Activated CD8-positive, alpha-beta T cell treated with anti-CD3 and anti-CD28 coated beads for 36 hours (primary cell): ENCODE results near the gene MYH7B. TPM values are rescaled to one million over a fixed set of nuclear protein-coding genes. Genes with fewer than 3 reads are reported as not detected.

Source experiments
- ATAC-seq: fragments of 200-7000 bp; cut with Tn5 transposase; one replicate; pipeline ENCODE4 v1.10.0; 2021; ENCODE audit warnings: mild to moderate bottlenecking, moderate library complexity
- CTCF ChIA-PET: fragments of 350-600 bp; sonication (Branson Sonifier 250); formaldehyde crosslinking; loops from one replicate; lab custom pipeline; 2021; ENCODE audit warnings: antibody characterized with exemption; lab: Charles Lee
- POLR2A ChIA-PET: fragments of 350-600 bp; sonication (Branson Sonifier 250); formaldehyde crosslinking; loops from one replicate; lab custom pipeline; 2021; ENCODE audit warnings: antibody characterized with exemption; lab: Charles Lee
- DNase-seq: peaks from one replicate; pipeline ENCODE4 v3.0.0-alpha.2; 2020
- H3K27ac Mint-ChIP-seq: one replicate; pipeline ENCODE4 v1.8.0; 2021; ENCODE audit warnings: mild to moderate bottlenecking, mixed read lengths
- H3K27me3 Mint-ChIP-seq: one replicate; pipeline ENCODE4 v1.8.0; 2021; ENCODE audit warnings: mixed read lengths
- H3K36me3 Mint-ChIP-seq: one replicate; pipeline ENCODE4 v1.8.0; 2021; ENCODE audit warnings: low read depth, mixed read lengths
- H3K4me1 Mint-ChIP-seq: one replicate; pipeline ENCODE4 v1.8.0; 2021; ENCODE audit warnings: low read depth, mixed read lengths
- H3K4me3 Mint-ChIP-seq: one replicate; pipeline ENCODE4 v1.8.0; 2021; ENCODE audit warnings: mild to moderate bottlenecking, moderate library complexity, mixed read lengths
- H3K9me3 Mint-ChIP-seq: one replicate; pipeline ENCODE4 v1.8.0; 2021; ENCODE audit warnings: mixed read lengths
- CTCF ChIP-seq: fragments of 200-600 bp; IDR thresholded peaks from one replicate; pipeline ENCODE4 v1.8.0; 2022; ENCODE audit warnings: antibody characterized with exemption, mild to moderate bottlenecking
- intact Hi-C: fragments of 100-400 bp; cut with micrococcal nuclease; formaldehyde crosslinking; loops from one replicate; pipeline ENCODE4 v1.10.0; 2022
- microRNA-seq: library from miRNA; unstranded; fragments of <30 nt; microRNA quantifications from one replicate; pipeline ENCODE4 v1.2.0, GENCODE V29; 2022; ENCODE audit warnings: borderline microRNAs expressed, borderline replicate concordance
- total RNA-seq, 2 experiments: library from RNA; stranded (reverse); gene quantifications; one replicate each; pipeline ENCODE4 v1.2.3, GENCODE V29; 2021

The MYH7B gene
- total RNA-seq, 2 experiments from 2014 or later: 0.22 to 0.38 TPM

DNA sequence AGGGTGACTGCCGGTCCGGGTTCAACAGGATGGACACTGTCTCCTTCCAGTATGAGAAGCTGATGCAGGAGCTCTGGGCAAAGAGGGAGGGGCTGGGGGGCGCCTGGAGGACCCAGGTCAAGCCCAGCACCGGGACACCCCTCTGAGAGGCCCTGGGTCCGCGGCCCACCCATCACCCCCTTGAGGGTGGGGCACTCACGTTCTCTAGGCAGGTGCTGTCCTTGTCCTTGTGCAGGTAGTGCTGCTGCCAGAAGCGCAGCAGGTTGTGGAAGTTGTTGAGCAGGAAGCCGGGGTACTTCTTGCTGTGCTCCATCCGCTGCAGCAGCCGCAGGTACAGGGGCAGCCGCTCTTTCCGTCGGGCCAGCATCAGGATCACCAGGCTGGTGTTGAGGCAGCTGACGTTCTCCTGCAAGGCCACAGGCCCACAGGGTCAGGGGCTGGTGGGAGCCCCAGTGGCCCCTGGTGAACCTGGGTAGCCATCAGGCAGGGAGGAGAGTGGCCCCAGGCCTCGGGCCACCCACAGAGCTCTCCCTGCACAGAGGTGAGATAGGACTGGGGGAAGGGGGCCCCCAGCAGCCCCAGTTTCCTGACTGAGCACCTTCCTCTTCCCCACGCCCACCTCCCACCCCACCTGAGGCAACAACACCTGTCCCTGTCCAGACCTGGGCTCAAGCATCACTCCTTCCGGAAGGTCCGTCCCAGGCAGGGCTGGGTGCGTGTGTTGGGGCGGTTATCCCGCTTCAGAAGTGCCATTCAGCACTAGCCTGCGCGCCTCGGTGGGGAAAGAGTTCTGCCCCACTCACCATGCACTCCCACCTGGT is 47.8 kb downstream of the MYH7B start:
- DNase-seq (no peak), ATAC-seq (no peak)
- ChIA-PET CTCF (no interaction called here), POLR2A (no interaction called here)
- Mint-ChIP-seq H3K4me1 (no peaks in the 10 kb centered on the region), H3K27ac (no peak overlapping the region), H3K4me3 (no peak overlapping the region), H3K36me3 (peaks cover 11% of the 10 kb centered on the region), H3K27me3 (no peaks in the 10 kb centered on the region), H3K9me3 (no peaks in the 10 kb centered on the region)
- intact Hi-C loops: no loop called here
- TF ChIP-seq CTCF: no peak

- Mint-ChIP-seq H3K4me1 (no peaks in the 10 kb centered on the region), H3K9me3 (no peaks in the 10 kb centered on the region), H3K27me3 (no peaks in the 10 kb centered on the region), H3K27ac (no peak overlapping the region), H3K4me3 (no peak overlapping the region), H3K36me3 (peaks cover 14% of the 10 kb centered on the region)
- CTCF ChIA-PET: no interaction called here
- no peak for ATAC-seq
- intact Hi-C loops: no loop called here
- TF ChIP-seq CTCF: no peak
- POLR2A ChIA-PET: no interaction called here
- DNase-seq: no peak
Observed at GRCh38 chr20:35004051-35004725, 48.5 kb downstream of the MYH7B start.

DNA sequence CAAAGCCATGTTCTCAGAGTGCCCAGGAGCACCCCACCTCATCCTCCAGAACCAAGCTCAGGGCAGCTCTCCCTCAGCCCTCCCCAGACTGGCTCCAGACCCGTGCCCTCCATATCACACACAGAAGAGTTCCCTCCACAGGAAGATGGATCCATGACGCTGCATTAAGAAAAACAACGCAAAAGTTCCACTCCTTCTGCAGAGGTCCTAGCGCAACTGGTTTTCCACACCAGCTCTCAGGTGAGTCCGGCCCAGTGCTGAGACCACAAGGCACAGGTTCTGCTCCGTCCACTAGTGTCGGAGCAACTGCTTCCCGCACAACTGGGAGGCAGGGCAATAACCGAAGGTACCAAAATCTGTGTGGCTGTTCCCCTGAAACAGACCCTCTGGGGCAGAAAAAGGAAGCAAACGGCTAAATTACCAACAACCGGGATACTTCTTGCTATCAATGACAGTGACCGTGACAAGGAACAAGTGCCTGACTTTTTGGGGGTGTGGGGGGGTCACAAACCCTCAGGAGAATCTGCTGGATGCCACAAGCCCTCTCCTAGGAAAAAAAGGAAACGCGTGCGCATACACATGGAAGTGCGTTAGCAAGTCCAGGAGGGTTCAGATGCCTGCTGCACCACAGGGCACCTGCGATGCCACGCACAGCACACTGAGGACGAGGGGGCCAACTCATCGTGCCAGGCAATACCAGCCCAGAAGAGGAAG is 49.2 kb downstream of the MYH7B start:
- H3K27ac Mint-ChIP-seq: no peak overlapping the region
- H3K36me3 Mint-ChIP-seq: peaks cover 15% of the 10 kb centered on the region
- no peak for TF ChIP-seq CTCF
- DNase-seq (no peak), ATAC-seq (no peak)
- H3K9me3 Mint-ChIP-seq: no peaks in the 10 kb centered on the region
- intact Hi-C loops: no loop called here
- H3K27me3 Mint-ChIP-seq: no peaks in the 10 kb centered on the region
- no peaks in the 10 kb centered on the region for H3K4me1 Mint-ChIP-seq
- CTCF ChIA-PET: no interaction called here
- POLR2A ChIA-PET: interaction anchor here (1.3 kb wide), 1 partner anchor 9 kb away, joined by 3 read pairs; no protein-coding TSS in a partner anchor
- H3K4me3 Mint-ChIP-seq: no peak overlapping the region

Small RNA genes within 50 kb of the gene (microRNA-seq; reads per million reads assigned to microRNA genes)
- gene MIR499A (not detected), gene MIR499B (not detected)

Other genes with a start within 250 kb of the MYH7B start
- gene NCOA6, start 130.2 kb upstream of the MYH7B start, total RNA-seq: 10 to 100 TPM; 15.7 to 17.2 TPM
- gene GGT7, start 83.0 kb upstream of the MYH7B start, total RNA-seq: 10 to 100 TPM; 13.2 to 14.2 TPM
- 10 to 100 TPM; 14.2 to 14.3 TPM for gene ACSS2, start 79.3 kb upstream of the MYH7B start, total RNA-seq
- 10 to 100 TPM; 50.9 to 52.7 TPM for gene GSS, start 62 bp upstream of the MYH7B start, total RNA-seq
- 10 to 100 TPM; 34.2 to 38.2 TPM for gene TRPC4AP, start 136.9 kb downstream of the MYH7B start, total RNA-seq
- 10 to 100 TPM; 14.4 to 16.0 TPM for gene EDEM2, start 191.5 kb downstream of the MYH7B start, total RNA-seq
- 1 to 10 TPM; 2.3 to 3.0 TPM for gene PROCR, start 216.2 kb downstream of the MYH7B start, total RNA-seq